Endothelial cell of umbilical vein (primary cell): ENCODE results near the gene HMG20A. TPM values are rescaled to one million over a fixed set of nuclear protein-coding genes. Genes with fewer than 3 reads are reported as not detected.

ENCODE experiments used
- BruUV-seq: library from RNA; stranded (reverse); fragments of 400-500 nt; replicated peaks from 2 replicates; lab custom pipeline; 2021; lab: Mats Ljungman, UMichigan
- CTCF ChIA-PET: fragments of 300-600, 350-600 bp; sonication (Branson Sonifier 250); formaldehyde crosslinking; loops from one replicate; lab custom pipeline; 2021; ENCODE audit warnings: antibody characterized with exemption, inconsistent platforms; lab: Charles Lee
- POLR2A ChIA-PET: fragments of 300-600, 350-600 bp; sonication (Branson Sonifier 250); formaldehyde crosslinking; loops from one replicate; lab custom pipeline; 2021; ENCODE audit warnings: antibody characterized with exemption, inconsistent platforms; lab: Charles Lee
- DNase-seq: peaks from one replicate; pipeline ENCODE4 v3.0.0-alpha.2; 2011; ENCODE audit warnings: low read depth, low spot score
- FAIRE-seq: peaks from 2 replicates; lab custom pipeline; 2011; peaks lifted over from hg19 to GRCh38; lab: Jason Lieb, UNC
- H2AFZ ChIP-seq: 2 replicates; pipeline ENCODE4 v1.6.0; 2012; ENCODE audit warnings: low read depth, low read length, control low read depth, inconsistent platforms
- H3K27ac ChIP-seq: 2 replicates; pipeline ENCODE4 v1.5.1; 2011; ENCODE audit warnings: low read depth, mild to moderate bottlenecking, control low read depth, low read length, moderate library complexity; ENCODE audit not compliant: insufficient read depth
- H3K27me3 ChIP-seq, 2 experiments: 2 replicates each; pipeline versions ENCODE4 v1.6.0 to v1.6.1; 2011; ENCODE audit warnings: low read length in 2 of 2, mixed read lengths in 1 of 2; ENCODE audit not compliant: control insufficient read depth in 2 of 2, insufficient read depth in 2 of 2
- H3K36me3 ChIP-seq, 2 experiments: 2 replicates in 1 of 2; 3 replicates in 1 of 2; pipeline ENCODE4 v1.5.1; 2011; ENCODE audit warnings: low read length in 2 of 2, mild to moderate bottlenecking in 1 of 2, moderate library complexity in 1 of 2; ENCODE audit not compliant: control insufficient read depth in 2 of 2, insufficient read depth in 2 of 2; ENCODE audit errors: extremely low read depth in 1 of 2
- H3K4me1 ChIP-seq: 3 replicates; pipeline ENCODE4 v1.5.1; 2011; ENCODE audit warnings: mild to moderate bottlenecking, low read length; ENCODE audit not compliant: control insufficient read depth, insufficient read depth; ENCODE audit errors: extremely low read depth
- H3K4me2 ChIP-seq: 2 replicates; pipeline ENCODE4 v1.6.1; 2011; ENCODE audit warnings: low read length, control low read depth, mixed read lengths; ENCODE audit not compliant: insufficient read depth
- H3K4me3 ChIP-seq, 3 experiments: fragments of 200-600 bp in 1 of 3; sonication (generic), shearing (Covaris generic) in 1 of 3; replicated peaks in 1 of 3; 2 replicates each; pipeline ENCODE4 v1.5.1; 2011 to 2016; ENCODE audit warnings: control low read depth in 3 of 3, low read length in 3 of 3, mild to moderate bottlenecking in 2 of 3, inconsistent platforms in 1 of 3, low read depth in 1 of 3, moderate library complexity in 1 of 3; ENCODE audit not compliant: insufficient read depth in 1 of 3
- H3K79me2 ChIP-seq: 2 replicates; pipeline ENCODE4 v1.6.0; 2012; ENCODE audit warnings: low read length, inconsistent platforms; ENCODE audit not compliant: control insufficient read depth, insufficient read depth
- H3K9ac ChIP-seq: replicated peaks from 2 replicates; pipeline ENCODE3; 2011; ENCODE audit warnings: low read length, control low read depth; ENCODE audit not compliant: insufficient read depth; ENCODE audit errors: extremely low read depth
- H3K9me1 ChIP-seq: replicated peaks from 3 replicates; pipeline ENCODE4 v1.6.0; 2011; ENCODE audit warnings: mild to moderate bottlenecking, low read length; ENCODE audit not compliant: control insufficient read depth, insufficient read depth; ENCODE audit errors: extremely low read depth
- H3K9me3 ChIP-seq: replicated peaks from 2 replicates; pipeline ENCODE4 v1.5.1; 2012; ENCODE audit warnings: low read length, inconsistent platforms; ENCODE audit not compliant: control insufficient read depth, insufficient read depth
- H4K20me1 ChIP-seq: replicated peaks from 2 replicates; pipeline ENCODE3; 2011; ENCODE audit warnings: mild to moderate bottlenecking, low read length; ENCODE audit not compliant: control insufficient read depth, insufficient read depth; ENCODE audit errors: extremely low read depth
- CTCF ChIP-seq, 2 donors: IDR thresholded peaks; 1 replicate in 1 of 2; 2 replicates in 1 of 2; pipeline ENCODE4 v1.5.1; 2011; ENCODE audit warnings: low read length in 2 of 2, mild to moderate bottlenecking in 2 of 2, moderate library complexity in 2 of 2, control low read depth in 1 of 2, inconsistent platforms in 1 of 2, low read depth in 1 of 2; ENCODE audit not compliant: insufficient read depth in 1 of 2; ENCODE audit errors: extremely low read depth in 1 of 2
- EZH2 ChIP-seq: IDR thresholded peaks from 2 replicates; pipeline ENCODE4 v1.6.1; 2012; ENCODE audit warnings: borderline replicate concordance, low read depth, mild to moderate bottlenecking, moderate library complexity, low read length, inconsistent platforms; ENCODE audit not compliant: severe bottlenecking
- FOS ChIP-seq: IDR thresholded peaks from 2 replicates; pipeline ENCODE4 v1.6.1; 2011; ENCODE audit warnings: mild to moderate bottlenecking, low read length, moderate library complexity, borderline replicate concordance; ENCODE audit not compliant: insufficient read depth
- GATA2 ChIP-seq: IDR thresholded peaks from 2 replicates; pipeline ENCODE4 v1.7.0; 2011; ENCODE audit warnings: low read depth, mild to moderate bottlenecking, moderate library complexity, mixed read lengths, low read length; ENCODE audit not compliant: insufficient read length, insufficient read depth
- JUN ChIP-seq: IDR thresholded peaks from 2 replicates; pipeline ENCODE4 v1.6.1; 2011; ENCODE audit warnings: borderline replicate concordance, low read depth; ENCODE audit not compliant: insufficient read length, insufficient read depth
- MAX ChIP-seq: IDR thresholded peaks from 2 replicates; pipeline ENCODE4 v1.6.1; 2011; ENCODE audit not compliant: insufficient read depth, insufficient read length
- MYC ChIP-seq: IDR thresholded peaks from one replicate; pipeline ENCODE4 v1.6.1; 2011; ENCODE audit warnings: mild to moderate bottlenecking, low read depth, low read length
- POLR2A ChIP-seq: IDR thresholded peaks from 2 replicates; pipeline ENCODE4 v1.6.1; 2012; ENCODE audit warnings: low read depth, mild to moderate bottlenecking, control low read depth, low read length
- POLR2AphosphoS5 ChIP-seq: IDR thresholded peaks from 2 replicates; pipeline ENCODE4 v1.6.1; 2012; ENCODE audit warnings: low read depth, mild to moderate bottlenecking, control low read depth, low read length, moderate library complexity; ENCODE audit not compliant: insufficient read depth
- dilution Hi-C: fragments of 300-500 bp; cut with MboI; formaldehyde crosslinking; loops from one replicate; pipeline ENCODE4 v1.15.0; 2019; ENCODE audit warnings: low sequenced_read_pairs; ENCODE audit not compliant: extremely low pct_ligation_motif_present
- intact Hi-C: fragments of 100-400 bp; cut with micrococcal nuclease; formaldehyde crosslinking; loops from one replicate; pipeline ENCODE4 v1.10.0; 2022
- polyA plus RNA-seq, 4 experiments: library from polyadenylated mRNA; depleted of rRNA in 3 of 4; stranded (reverse) in 3 of 4; unstranded in 1 of 4; fragments of >200 nt; gene quantifications; 2 replicates each; pipeline versions ENCODE4 v1.2.1 to v1.2.3, GENCODE V29; 2011 to 2012; ENCODE audit warnings: missing spikeins in 1 of 4
- total RNA-seq: library from RNA; stranded (reverse); gene quantifications from 2 replicates; pipeline ENCODE4 v1.2.3, GENCODE V29; 2021

The HMG20A gene
- total and polyA plus RNA-seq, 2 donors (not counting 3 experiments of a cell fraction or from before 2014, with no cell fraction given): 35.8 to 44.0 TPM

DNA sequence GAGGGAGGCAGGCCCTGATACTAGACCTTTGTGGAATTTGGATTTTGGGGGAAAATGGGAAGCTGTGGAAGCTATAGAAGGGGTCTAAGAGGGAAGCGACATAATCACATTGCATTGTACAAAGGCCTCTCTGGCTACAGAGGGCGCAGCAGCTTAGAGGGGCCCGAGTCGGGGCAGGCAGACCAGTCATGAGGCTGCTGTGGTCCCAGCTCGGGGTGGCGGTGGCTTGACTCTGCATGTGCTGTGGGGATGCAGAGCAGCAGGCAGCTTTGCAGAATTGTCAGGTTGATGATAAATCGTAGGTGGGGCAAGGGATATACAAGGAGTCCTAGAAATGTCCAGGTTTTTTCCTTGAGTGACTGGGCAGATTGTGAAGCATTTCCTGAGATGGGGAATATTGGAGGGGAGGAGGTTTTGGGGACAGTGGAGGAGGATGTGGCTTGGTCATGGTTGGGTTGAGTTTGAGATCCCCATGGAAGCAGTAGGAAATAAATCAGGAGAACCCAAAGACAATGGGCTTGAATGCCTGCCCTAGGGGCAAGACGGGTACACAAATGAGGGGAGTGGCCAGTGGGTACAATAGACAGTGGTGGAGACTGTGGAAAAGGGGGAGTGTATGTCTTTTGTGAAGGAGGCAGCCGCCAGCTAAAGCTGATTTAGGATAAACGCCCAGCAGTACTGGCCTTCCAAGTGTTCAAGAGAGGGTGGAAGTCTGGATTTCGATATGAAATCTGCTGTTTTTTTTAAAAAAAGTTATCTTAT is 94.1 kb downstream of the HMG20A start:
- intact Hi-C loops: no loop called here
- Histone ChIP-seq H2AFZ (no peak overlapping the region), H3K9me3 (no peaks in the 10 kb centered on the region), H3K36me3 (no peaks in the 10 kb centered on the region), H3K4me2 (no peak overlapping the region), H3K4me1 (no peaks in the 10 kb centered on the region), H3K79me2 (no peaks in the 10 kb centered on the region), H3K4me3 (no peak overlapping the region), H3K27ac (no peak overlapping the region), H4K20me1 (no peaks in the 10 kb centered on the region), H3K9ac (no peak overlapping the region), H3K27me3 (peaks cover 0 to 3% of the 10 kb centered on the region in 2 experiments), H3K9me1 (no peaks in the 10 kb centered on the region)
- FAIRE-seq: no peak
- ChIA-PET CTCF (interaction anchor here (1.2 to 1.4 kb wide), 3 partner anchors 18 to 396 kb away, joined by 4 to 8 read pairs (median 4); no protein-coding TSS in a partner anchor), POLR2A (no interaction called here)
- dilution Hi-C loops: no loop called here
- BruUV-seq: no TSS peak
- TF ChIP-seq MYC: no peak
- no peak for TF ChIP-seq POLR2AphosphoS5
- TF ChIP-seq CTCF (IDR thresholded peaks at IDR 0.05; ENCODE audit: extremely low read depth in 1 of 2, insufficient read depth in 1 of 2, low read depth in 1 of 2, low read length in 2 of 2): no peak
- TF ChIP-seq JUN: no peak
- no peak for TF ChIP-seq POLR2A
- no peak for TF ChIP-seq FOS
- TF ChIP-seq MAX: no peak
- TF ChIP-seq EZH2: no peak
- TF ChIP-seq GATA2: no peak
- no peak for DNase-seq
